Loucy (cell line): ENCODE results near the gene POLR3C.
"Not testable (repeated sequence)": the region's sequence is repeated elsewhere in the genome, so short reads cannot be mapped to it uniquely, and the experiment has no call there.

Source experiments
- H2AFZ ChIP-seq: fragments of 200-600 bp; sonication (generic); 2 replicates; pipeline ENCODE4 v1.6.0; 2016; ENCODE audit warnings: antibody characterized with exemption, mild to moderate bottlenecking, low read length, moderate library complexity
- H3F3A ChIP-seq: fragments of 200-600 bp; 2 replicates; pipeline ENCODE4 v1.6.0; 2016; ENCODE audit warnings: antibody characterized with exemption, low read depth, mild to moderate bottlenecking
- H3K27me3 ChIP-seq: fragments of 200-600 bp; sonication (generic); 2 replicates; pipeline ENCODE4 v1.6.1; 2014; ENCODE audit warnings: low read length, mild to moderate bottlenecking; ENCODE audit not compliant: insufficient read depth, poor library complexity, severe bottlenecking
- H3K36me3 ChIP-seq: fragments of 200-600 bp; sonication (generic); 2 replicates; pipeline ENCODE4 v1.6.1; 2016; ENCODE audit warnings: low read length; ENCODE audit not compliant: insufficient read depth
- H3K4me1 ChIP-seq: fragments of 200-600 bp; sonication (generic); 2 replicates; pipeline ENCODE4 v1.5.1; 2014; ENCODE audit warnings: low read length, mild to moderate bottlenecking; ENCODE audit not compliant: insufficient read depth, poor library complexity, severe bottlenecking
- H3K4me2 ChIP-seq: fragments of 200-600 bp; sonication (generic); 2 replicates; pipeline ENCODE4 v1.6.0; 2014; ENCODE audit warnings: antibody characterized with exemption, low read length, low read depth, mild to moderate bottlenecking; ENCODE audit not compliant: poor library complexity, severe bottlenecking
- H3K4me3 ChIP-seq: fragments of 200-600 bp; sonication (generic); 2 replicates; pipeline ENCODE4 v1.5.1; 2014; ENCODE audit warnings: low read length, mild to moderate bottlenecking, mixed read lengths; ENCODE audit not compliant: poor library complexity, severe bottlenecking
- H3K79me2 ChIP-seq: fragments of 200-600 bp; sonication (generic); 2 replicates; pipeline ENCODE4 v1.6.1; 2014; ENCODE audit warnings: low read length; ENCODE audit not compliant: insufficient read depth
- H3K9ac ChIP-seq: fragments of 200-600 bp; sonication (generic); 2 replicates; pipeline ENCODE4 v1.6.0; 2014; ENCODE audit warnings: mild to moderate bottlenecking, low read depth, low read length, moderate library complexity; ENCODE audit not compliant: poor library complexity, severe bottlenecking
- H3K9me2 ChIP-seq: fragments of 200-600 bp; sonication (generic); replicated peaks from 2 replicates; pipeline ENCODE4 v1.6.1; 2016; ENCODE audit warnings: low read depth, low read length, mixed read lengths
- H3K9me3 ChIP-seq: fragments of 200-600 bp; sonication (generic); 2 replicates; pipeline ENCODE4 v1.6.1; 2014; ENCODE audit warnings: mild to moderate bottlenecking, antibody characterized with exemption, low read length, low read depth; ENCODE audit not compliant: insufficient read depth
- H4K20me1 ChIP-seq: fragments of 200-600 bp; sonication (generic); 2 replicates; pipeline ENCODE4 v1.6.0; 2014; ENCODE audit warnings: antibody characterized with exemption, low read length, mild to moderate bottlenecking; ENCODE audit not compliant: insufficient read depth, poor library complexity, severe bottlenecking
- EZH2phosphoT487 ChIP-seq: fragments of 200-600 bp; IDR thresholded peaks from 2 replicates; pipeline ENCODE4 v1.6.1; 2018; ENCODE audit warnings: antibody characterized with exemption, mild to moderate bottlenecking, moderate library complexity, borderline replicate concordance
- TF ChIP-seq, protein P1 (sequence below): fragments of 200-600 bp; sonication (generic); conservative IDR thresholded peaks from 2 replicates; pipeline ENCODE4 v1.5.1; 2014; ENCODE audit warnings: mild to moderate bottlenecking, antibody characterized with exemption, low read length

POLR3C gene

DNA sequence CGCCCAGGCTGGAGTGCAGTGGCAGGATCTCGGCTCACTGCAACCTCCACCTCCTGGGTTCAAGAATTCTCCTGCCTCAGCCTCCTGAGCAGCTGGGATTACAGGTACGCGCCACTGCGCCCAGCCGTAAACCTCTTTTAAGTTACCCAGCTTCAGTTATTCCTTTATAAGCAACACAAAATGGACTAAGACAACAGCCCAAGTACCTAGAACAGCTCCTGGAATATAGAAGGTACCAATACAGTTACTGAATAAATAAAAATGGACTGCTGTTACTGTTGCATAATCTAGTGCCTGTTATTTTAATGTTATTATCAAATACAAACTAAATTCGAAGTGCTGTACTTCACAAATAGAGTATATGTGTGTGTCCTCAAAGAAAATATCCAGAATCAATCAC is 17.2 kb upstream of the POLR3C start:
- H4K20me1 ChIP-seq: peaks cover 27% of the 10 kb centered on the region
- no peaks in the 10 kb centered on the region for H3K9me2 ChIP-seq
- TF ChIP-seq EZH2phosphoT487: no peak
- TF ChIP-seq, protein P1, sequence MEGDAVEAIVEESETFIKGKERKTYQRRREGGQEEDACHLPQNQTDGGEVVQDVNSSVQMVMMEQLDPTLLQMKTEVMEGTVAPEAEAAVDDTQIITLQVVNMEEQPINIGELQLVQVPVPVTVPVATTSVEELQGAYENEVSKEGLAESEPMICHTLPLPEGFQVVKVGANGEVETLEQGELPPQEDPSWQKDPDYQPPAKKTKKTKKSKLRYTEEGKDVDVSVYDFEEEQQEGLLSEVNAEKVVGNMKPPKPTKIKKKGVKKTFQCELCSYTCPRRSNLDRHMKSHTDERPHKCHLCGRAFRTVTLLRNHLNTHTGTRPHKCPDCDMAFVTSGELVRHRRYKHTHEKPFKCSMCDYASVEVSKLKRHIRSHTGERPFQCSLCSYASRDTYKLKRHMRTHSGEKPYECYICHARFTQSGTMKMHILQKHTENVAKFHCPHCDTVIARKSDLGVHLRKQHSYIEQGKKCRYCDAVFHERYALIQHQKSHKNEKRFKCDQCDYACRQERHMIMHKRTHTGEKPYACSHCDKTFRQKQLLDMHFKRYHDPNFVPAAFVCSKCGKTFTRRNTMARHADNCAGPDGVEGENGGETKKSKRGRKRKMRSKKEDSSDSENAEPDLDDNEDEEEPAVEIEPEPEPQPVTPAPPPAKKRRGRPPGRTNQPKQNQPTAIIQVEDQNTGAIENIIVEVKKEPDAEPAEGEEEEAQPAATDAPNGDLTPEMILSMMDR: no peak
- H3K27me3 ChIP-seq: no peaks in the 10 kb centered on the region
- 0 out of 2 replicates have a peak, but pooled peaks cover 3% of the 10 kb centered on the region for H3K36me3 ChIP-seq
- no peak overlapping the region for H3K4me3 ChIP-seq
- no peak overlapping the region for H2AFZ ChIP-seq
- H3K4me2 ChIP-seq: no peak overlapping the region
- H3K9ac ChIP-seq: no peak overlapping the region
- peaks cover 68% of the 10 kb centered on the region for H3K79me2 ChIP-seq
- no peaks in the 10 kb centered on the region for H3F3A ChIP-seq
- peaks cover 7% of the 10 kb centered on the region for H3K4me1 ChIP-seq
- no peaks in the 10 kb centered on the region for H3K9me3 ChIP-seq

- not testable (repeated sequence) for H3K9me3 ChIP-seq, H3K36me3 ChIP-seq, H3K4me1 ChIP-seq, H3K27me3 ChIP-seq, H3K4me3 ChIP-seq, H4K20me1 ChIP-seq, H3K9me2 ChIP-seq, H3K4me2 ChIP-seq, H2AFZ ChIP-seq, H3K9ac ChIP-seq, H3F3A ChIP-seq
- peaks cover 10% of the 10 kb centered on the region for H3K79me2 ChIP-seq
Measured at GRCh38 chr1:145812977-145813810, 10.8 kb upstream of the POLR3C start.

GRCh38 chr1:145818095-145818494 is 5.9 kb upstream of the POLR3C start:
- not testable (repeated sequence) for H3K9me2 ChIP-seq, H3K27me3 ChIP-seq, H3K4me1 ChIP-seq, H3F3A ChIP-seq, H3K9me3 ChIP-seq, H3K9ac ChIP-seq, H2AFZ ChIP-seq, H4K20me1 ChIP-seq, H3K36me3 ChIP-seq
- H3K79me2 ChIP-seq: peaks cover 10% of the 10 kb centered on the region; the same call in 1 of the 2 replicates
- H3K4me2 ChIP-seq: peak overlapping the region; percentile 62
- peak overlapping the region; percentile 52 for H3K4me3 ChIP-seq

DNA sequence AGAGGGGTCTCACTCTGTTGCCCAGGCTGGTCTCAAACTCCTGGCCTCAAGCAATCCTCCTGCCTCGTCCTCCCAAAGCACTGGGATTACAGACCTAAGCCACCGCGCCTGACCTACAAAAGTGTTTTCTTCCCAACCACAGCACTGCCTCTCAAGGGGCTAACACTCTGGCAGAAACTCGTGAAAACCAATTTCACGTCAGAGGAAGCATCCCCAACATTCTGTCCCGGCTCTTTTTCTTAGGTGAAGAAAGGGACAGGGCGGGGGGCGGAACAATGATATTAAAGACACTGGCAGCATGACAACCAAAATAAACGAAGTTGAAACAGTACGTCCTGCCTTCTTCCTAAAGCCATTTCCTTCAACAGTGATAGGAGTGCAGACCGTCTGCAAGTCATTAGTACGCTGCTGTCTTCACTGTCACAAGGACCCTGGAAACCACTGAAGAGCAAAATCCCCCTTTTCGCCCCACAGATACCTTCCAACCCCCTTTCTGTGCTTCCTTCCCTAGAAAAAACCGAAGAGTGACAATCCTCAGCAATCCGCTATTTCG is 1.1 kb upstream of the POLR3C start:
- not testable (repeated sequence) for H3K9me2 ChIP-seq, H3K9ac ChIP-seq, H2AFZ ChIP-seq, H3K9me3 ChIP-seq, H3K27me3 ChIP-seq, H3F3A ChIP-seq
- Histone ChIP-seq H3K4me1 (peaks cover 27% of the 10 kb centered on the region), H3K4me2 (peak overlapping the region; percentile 42), H3K79me2 (peaks cover 43% of the 10 kb centered on the region), H3K4me3 (peak overlapping the region; percentile 49), H3K36me3 (peaks cover 11% of the 10 kb centered on the region; the same call in 1 of the 2 replicates), H4K20me1 (peaks cover 21% of the 10 kb centered on the region)
